H1 (cell line): ENCODE data around the gene RTN4RL1. TPM values are rescaled to one million over a fixed set of nuclear protein-coding genes. Genes with fewer than 3 reads are reported as not detected.

Experiments used
- ASH2L ChIP-seq: fragments of 200-600, 300-600 bp; sonication (generic); IDR thresholded peaks from one replicate; pipeline ENCODE4 v1.7.1; 2017; ENCODE audit warnings: low read length
- CBX5 ChIP-seq: fragments of 300-800, 300-1000 bp; sonication (generic); IDR thresholded peaks from 2 replicates; pipeline ENCODE4 v1.7.1; 2016; ENCODE audit warnings: antibody characterized with exemption, low read length, low read depth
- RNF2 ChIP-seq: fragments of 200-900, 300-1000 bp; sonication (generic); IDR thresholded peaks from 2 replicates; pipeline ENCODE4 v1.7.1; 2016; ENCODE audit warnings: borderline replicate concordance, low read depth, mild to moderate bottlenecking, antibody characterized with exemption, low read length; ENCODE audit not compliant: poor library complexity, severe bottlenecking; ENCODE audit errors: missing control alignments
- polyA plus RNA-seq, 7 experiments: library from polyadenylated mRNA; depleted of rRNA in 3 of 7; stranded (reverse) in 5 of 7; unstranded in 2 of 7; fragments of >200 nt in 5 of 7; fragments of 200-250 nt in 2 of 7; gene quantifications; 1 replicate in 5 of 7; 2 replicates in 1 of 7; 4 replicates in 1 of 7; pipeline versions ENCODE4 v1.2.1 to v1.2.3, GENCODE V29; 2011 to 2013; ENCODE audit warnings: missing spikeins in 2 of 7, mixed read lengths in 2 of 7
- total RNA-seq: library from RNA; stranded (reverse); fragmentation: NEBNext Ultra II Directional; extraction: Animal tissue kit (Norgen Biotek cat#: 25700); gene quantifications from 2 replicates; pipeline ENCODE4 v1.2.1, GENCODE V29; 2021

Gene RTN4RL1
- total and polyA plus RNA-seq, 2 of the 8 experiments (the other 6 are each of a cell fraction or from before 2014, with no cell fraction given): 0.09 TPM; not detected in 1

- TF ChIP-seq CBX5: no peak
- no peak for TF ChIP-seq ASH2L
- no peak for TF ChIP-seq RNF2
Measured at GRCh38 chr17:1909985-1910384, 115.1 kb downstream of the RTN4RL1 start (continued).
